ENCODE results near the gene ATP2B2. TPM values are rescaled to one million over a fixed set of nuclear protein-coding genes. Genes with fewer than 3 reads are reported as not detected.
"Not testable (repeated sequence)": the region's sequence is repeated elsewhere in the genome, so short reads cannot be mapped to it uniquely, and the experiment has no call there.

Gene ATP2B2
- total RNA-seq, 4 donors from 2014 or later = 0.42 to 2.0 (median 1.1) TPM

- Histone ChIP-seq H3K4me3 (no peak overlapping the region), H3K9me3 (peaks cover 0 to 1% (median 0%) of the 10 kb centered on the region in 4 donors), H3K36me3 (no peaks in the 10 kb centered on the region), H3K27ac (no peak overlapping the region), H3K4me1 (peaks cover 0 to 19% (median 12%) of the 10 kb centered on the region in 4 donors), H3K27me3 (no peaks in the 10 kb centered on the region)
- 71 to 79% methylated on average over 6 of the region's 6 CpGs for whole genome bisulfite sequencing, 2 donors
- TF ChIP-seq POLR2A (IDR thresholded peaks at IDR 0.05) (no peak), EP300 (IDR thresholded peaks at IDR 0.05) (no peak), CTCF (IDR thresholded peaks at IDR 0.05) (no peak)
- DNase-seq (ENCODE audit: low spot score in 2 of 2) = no peak
Measured at GRCh38 chr3:10547841-10548783, 42.7 kb upstream of the ATP2B2 start.

- no peak for DNase-seq (ENCODE audit: low spot score in 2 of 2)
- Histone ChIP-seq H3K4me1 (peaks cover 0 to 19% (median 8%) of the 10 kb centered on the region in 4 donors), H3K27me3 (no peaks in the 10 kb centered on the region), H3K27ac (no peak overlapping the region), H3K4me3 (no peak overlapping the region), H3K9me3 (peaks cover 0 to 8% (median 0%) of the 10 kb centered on the region in 4 donors), H3K36me3 (no peaks in the 10 kb centered on the region)
- no peak for TF ChIP-seq CTCF (IDR thresholded peaks at IDR 0.05)
- TF ChIP-seq POLR2A (IDR thresholded peaks at IDR 0.05) = no peak
- no peak for TF ChIP-seq EP300 (IDR thresholded peaks at IDR 0.05)
- WGBS, 2 donors = 87 to 89% methylated on average over 7 of the region's 7 CpGs
Measured at GRCh38 chr3:10547413-10547812, 42.0 kb upstream of the ATP2B2 start.

DNA sequence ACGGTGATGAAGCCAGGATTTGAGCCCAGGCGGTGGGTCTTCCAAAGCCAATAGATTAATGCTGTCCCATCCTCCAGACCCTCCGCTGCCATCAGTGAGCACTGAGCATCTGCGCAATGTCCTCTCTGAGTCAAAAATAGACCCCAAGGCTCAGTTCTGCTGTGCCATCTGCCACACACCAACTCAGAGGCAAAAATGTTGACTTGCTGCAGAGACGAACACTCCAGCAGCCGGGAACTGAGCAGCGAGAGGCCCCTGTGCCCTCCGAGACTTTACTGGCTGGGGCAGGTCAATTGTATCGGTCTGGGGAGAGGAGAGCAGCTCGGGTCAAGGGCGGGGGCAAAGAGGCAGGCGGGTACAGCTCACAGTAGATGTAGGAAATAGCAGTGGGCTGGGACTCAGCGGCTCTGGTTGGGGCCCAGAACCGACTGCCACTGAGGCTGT, 41.5 kb upstream of the ATP2B2 start:
- peaks cover 0 to 17% (median 4%) of the 10 kb centered on the region in 4 donors for H3K4me1 ChIP-seq
- no peaks in the 10 kb centered on the region for H3K36me3 ChIP-seq
- peaks cover 0 to 12% (median 0%) of the 10 kb centered on the region in 4 donors for H3K9me3 ChIP-seq
- H3K27me3 ChIP-seq = no peaks in the 10 kb centered on the region
- 72 to 78% methylated on average over 14 of the region's 14 CpGs for WGBS, 2 donors
- no peak for TF ChIP-seq CTCF (IDR thresholded peaks at IDR 0.05)
- TF ChIP-seq POLR2A (IDR thresholded peaks at IDR 0.05) = no peak
- TF ChIP-seq EP300 (IDR thresholded peaks at IDR 0.05) = no peak
- no peak for DNase-seq (ENCODE audit: low spot score in 2 of 2)
- no peak overlapping the region for H3K27ac ChIP-seq
- no peak overlapping the region for H3K4me3 ChIP-seq

GRCh38 chr3:10546181-10546624, 40.8 kb upstream of the ATP2B2 start:
- H3K4me3 ChIP-seq = no peak overlapping the region
- H3K27me3 ChIP-seq = no peaks in the 10 kb centered on the region
- peaks cover 0 to 19% (median 0%) of the 10 kb centered on the region in 4 donors for H3K9me3 ChIP-seq
- peaks cover 0 to 11% (median 1%) of the 10 kb centered on the region in 4 donors for H3K4me1 ChIP-seq
- TF ChIP-seq POLR2A (IDR thresholded peaks at IDR 0.05) = no peak
- no peak for TF ChIP-seq CTCF (IDR thresholded peaks at IDR 0.05)
- TF ChIP-seq EP300 (IDR thresholded peaks at IDR 0.05) = no peak
- no peaks in the 10 kb centered on the region for H3K36me3 ChIP-seq
- H3K27ac ChIP-seq = no peak overlapping the region
- DNase-seq (ENCODE audit: low spot score in 2 of 2) = no peak
- 71 to 77% methylated on average over 5 of the region's 5 CpGs for WGBS, 2 donors

GRCh38 chr3:10542518-10542917, 37.1 kb upstream of the ATP2B2 start:
- no peak overlapping the region for H3K4me3 ChIP-seq
- no peaks in the 10 kb centered on the region for H3K36me3 ChIP-seq
- no peak overlapping the region for H3K27ac ChIP-seq
- TF ChIP-seq CTCF (IDR thresholded peaks at IDR 0.05) (no peak), POLR2A (IDR thresholded peaks at IDR 0.05) (no peak), EP300 (IDR thresholded peaks at IDR 0.05) (no peak)
- no peaks in the 10 kb centered on the region for H3K4me1 ChIP-seq
- WGBS, 2 donors = 83 to 85% methylated on average over 2 of the region's 2 CpGs
- peaks cover 0 to 27% (median 0%) of the 10 kb centered on the region in 4 donors for H3K9me3 ChIP-seq
- DNase-seq (ENCODE audit: low spot score in 2 of 2) = no peak
- no peaks in the 10 kb centered on the region for H3K27me3 ChIP-seq

DNA sequence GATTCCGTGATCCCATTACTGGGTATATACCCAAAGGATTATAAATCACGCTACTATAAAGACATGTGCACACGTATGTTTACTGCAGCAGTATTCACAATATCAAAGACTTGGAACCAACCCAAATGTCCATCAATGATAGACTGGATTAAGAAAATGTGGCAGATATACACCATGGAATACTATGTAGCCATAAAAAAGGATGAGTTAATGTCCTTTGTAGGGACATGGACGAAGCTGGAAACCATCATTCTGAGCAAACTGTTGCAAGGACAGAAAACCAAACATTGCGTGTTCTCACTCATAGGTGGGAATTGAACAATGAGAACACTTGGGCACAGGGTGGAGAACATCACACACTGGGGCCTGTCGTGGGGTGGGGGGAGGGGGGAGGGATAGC, 35.0 kb upstream of the ATP2B2 start:
- H3K9me3 ChIP-seq = peaks cover 0 to 27% (median 0%) of the 10 kb centered on the region in 4 donors
- not testable (repeated sequence) for DNase-seq (ENCODE audit: low spot score in 2 of 2); H3K27ac ChIP-seq; H3K27me3 ChIP-seq; H3K4me3 ChIP-seq; H3K36me3 ChIP-seq; H3K4me1 ChIP-seq
- WGBS, 2 donors = 82 to 87% methylated on average over 6 of the region's 6 CpGs

Data from tibial nerve (tissue), 4 donors.